Caco-2 (cell line): Measurements from ENCODE around the gene C16orf96. TPM values are rescaled to one million over a fixed set of nuclear protein-coding genes. Genes with fewer than 3 reads are reported as not detected.

Source experiments
- BruUV-seq: library from RNA; stranded (reverse); fragments of 400-500 nt; replicated peaks from 2 replicates; lab custom pipeline; 2021; lab: Mats Ljungman, UMichigan
- CTCF ChIA-PET: fragments of 300-600 bp; sonication (Branson Sonifier 250); formaldehyde crosslinking; loops from one replicate; lab custom pipeline; 2022; ENCODE audit warnings: antibody characterized with exemption; lab: Charles Lee
- POLR2A ChIA-PET: fragments of 300-600 bp; sonication (Branson Sonifier 250); formaldehyde crosslinking; loops from one replicate; lab custom pipeline; 2022; ENCODE audit warnings: antibody characterized with exemption; lab: Charles Lee
- DNase-seq, 2 experiments: peaks; one replicate each; pipeline versions ENCODE4 v3.0.0 to v3.0.0-alpha.2; 2020 to 2022
- H3K27me3 ChIP-seq: replicated peaks from 2 replicates; pipeline ENCODE4 v1.6.0; 2011; ENCODE audit warnings: low read length; ENCODE audit not compliant: control insufficient read depth, insufficient read depth
- H3K36me3 ChIP-seq: 2 replicates; pipeline ENCODE4 v1.5.1; 2011; ENCODE audit warnings: low read length; ENCODE audit not compliant: control insufficient read depth, insufficient read depth
- H3K4me1 ChIP-seq: fragments of 250-450 bp; sonication (Bioruptor Pico); 2 replicates; pipeline ENCODE4 v1.5.1; 2020; ENCODE audit warnings: mild to moderate bottlenecking
- H3K4me3 ChIP-seq: 2 replicates; pipeline ENCODE4 v1.5.1; 2011; ENCODE audit warnings: low read depth, mild to moderate bottlenecking, control low read depth, low read length
- H3K9me3 ChIP-seq: fragments of 250-450 bp; sonication (Bioruptor Pico); 2 replicates; pipeline ENCODE4 v1.5.1; 2020; ENCODE audit warnings: mild to moderate bottlenecking, moderate library complexity
- H3K27ac Mint-ChIP-seq: one replicate; pipeline ENCODE4 v1.8.0; 2022; ENCODE audit warnings: mixed read lengths; ENCODE audit not compliant: unreplicated experiment
- H3K27me3 Mint-ChIP-seq: one replicate; pipeline ENCODE4 v1.8.0; 2022; ENCODE audit warnings: mixed read lengths; ENCODE audit not compliant: insufficient read depth, unreplicated experiment
- H3K36me3 Mint-ChIP-seq: one replicate; pipeline ENCODE4 v1.8.0; 2022; ENCODE audit warnings: mild to moderate bottlenecking, mixed read lengths; ENCODE audit not compliant: insufficient read depth, unreplicated experiment
- H3K4me1 Mint-ChIP-seq: one replicate; pipeline ENCODE4 v1.8.0; 2022; ENCODE audit warnings: low read depth, mixed read lengths; ENCODE audit not compliant: unreplicated experiment
- H3K4me3 Mint-ChIP-seq: one replicate; pipeline ENCODE4 v1.8.0; 2022; ENCODE audit warnings: mild to moderate bottlenecking, moderate library complexity, mixed read lengths; ENCODE audit not compliant: unreplicated experiment
- H3K9me3 Mint-ChIP-seq: one replicate; pipeline ENCODE4 v1.8.0; 2022; ENCODE audit warnings: mixed read lengths; ENCODE audit not compliant: unreplicated experiment
- intact Hi-C: fragments of 100-400 bp; cut with micrococcal nuclease; formaldehyde crosslinking; loops from one replicate; pipeline ENCODE4 v1.10.0; 2022; ENCODE audit not compliant: unreplicated experiment
- total RNA-seq: library from RNA; stranded (reverse); gene quantifications from 2 replicates; pipeline ENCODE4 v1.2.3, GENCODE V29; 2022
- TF ChIP-seq, protein P1 (sequence below), 2 experiments: fragments of 200-600 bp in 1 of 2; IDR thresholded peaks; 1 replicate in 1 of 2; 2 replicates in 1 of 2; pipeline versions ENCODE4 v1.5.1 to v1.8.0; 2011 to 2022; ENCODE audit warnings: antibody characterized with exemption in 1 of 2, control low read depth in 1 of 2, inconsistent platforms in 1 of 2, low read depth in 1 of 2, low read length in 1 of 2, mild to moderate bottlenecking in 1 of 2, moderate library complexity in 1 of 2; ENCODE audit not compliant: insufficient read depth in 1 of 2, severe bottlenecking in 1 of 2, unreplicated experiment in 1 of 2

C16orf96 gene
- total RNA-seq, 1 experiment from 2014 or later, result 0.11 TPM

DNA sequence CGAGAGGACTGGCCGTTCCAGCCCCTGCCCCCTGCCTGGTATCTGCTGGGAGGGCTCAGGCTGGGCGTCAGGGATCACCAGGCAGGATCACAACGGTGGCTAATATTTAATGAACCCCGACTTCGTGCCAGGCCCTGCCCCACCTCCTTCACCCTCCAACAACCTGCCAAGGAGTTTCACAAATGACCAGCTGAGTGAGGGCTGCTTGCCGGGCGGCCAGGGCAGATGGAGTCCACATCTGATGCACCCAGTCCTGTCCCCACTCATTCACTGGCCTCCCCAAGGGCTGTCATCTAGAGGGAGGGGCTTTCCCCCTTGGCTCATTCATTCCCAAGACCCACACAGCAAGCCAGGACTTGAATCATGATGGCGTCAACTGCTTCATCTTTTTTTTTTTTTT lies 41.0 kb downstream of the C16orf96 start:
- POLR2A ChIA-PET, result no interaction called here
- BruUV-seq, result no TSS peak
- H3K9me3 ChIP-seq, result no peaks in the 10 kb centered on the region
- TF ChIP-seq, protein P1, sequence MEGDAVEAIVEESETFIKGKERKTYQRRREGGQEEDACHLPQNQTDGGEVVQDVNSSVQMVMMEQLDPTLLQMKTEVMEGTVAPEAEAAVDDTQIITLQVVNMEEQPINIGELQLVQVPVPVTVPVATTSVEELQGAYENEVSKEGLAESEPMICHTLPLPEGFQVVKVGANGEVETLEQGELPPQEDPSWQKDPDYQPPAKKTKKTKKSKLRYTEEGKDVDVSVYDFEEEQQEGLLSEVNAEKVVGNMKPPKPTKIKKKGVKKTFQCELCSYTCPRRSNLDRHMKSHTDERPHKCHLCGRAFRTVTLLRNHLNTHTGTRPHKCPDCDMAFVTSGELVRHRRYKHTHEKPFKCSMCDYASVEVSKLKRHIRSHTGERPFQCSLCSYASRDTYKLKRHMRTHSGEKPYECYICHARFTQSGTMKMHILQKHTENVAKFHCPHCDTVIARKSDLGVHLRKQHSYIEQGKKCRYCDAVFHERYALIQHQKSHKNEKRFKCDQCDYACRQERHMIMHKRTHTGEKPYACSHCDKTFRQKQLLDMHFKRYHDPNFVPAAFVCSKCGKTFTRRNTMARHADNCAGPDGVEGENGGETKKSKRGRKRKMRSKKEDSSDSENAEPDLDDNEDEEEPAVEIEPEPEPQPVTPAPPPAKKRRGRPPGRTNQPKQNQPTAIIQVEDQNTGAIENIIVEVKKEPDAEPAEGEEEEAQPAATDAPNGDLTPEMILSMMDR (IDR thresholded peaks at IDR 0.05; ENCODE audit: insufficient read depth in 1 of 2, low read depth in 1 of 2, low read length in 1 of 2, severe bottlenecking in 1 of 2, unreplicated experiment in 1 of 2), result no peak
- no peaks in the 10 kb centered on the region for H3K4me1 ChIP-seq
- no peak for DNase-seq
- CTCF ChIA-PET, result no interaction called here
- H3K4me3 Mint-ChIP-seq, result no peak overlapping the region
- H3K27ac Mint-ChIP-seq, result no peak overlapping the region
- peaks cover 5% of the 10 kb centered on the region for H3K36me3 Mint-ChIP-seq
- H3K36me3 ChIP-seq, result no peaks in the 10 kb centered on the region
- no peaks in the 10 kb centered on the region for H3K27me3 ChIP-seq
- no peak overlapping the region for H3K4me3 ChIP-seq
- intact Hi-C loops, result no loop called here
- peaks cover 3% of the 10 kb centered on the region for H3K27me3 Mint-ChIP-seq
- H3K9me3 Mint-ChIP-seq, result no peaks in the 10 kb centered on the region
- H3K4me1 Mint-ChIP-seq, result no peaks in the 10 kb centered on the region

- DNase-seq, result no peak
- Histone ChIP-seq H3K9me3 (no peaks in the 10 kb centered on the region), H3K27me3 (no peaks in the 10 kb centered on the region), H3K36me3 (no peaks in the 10 kb centered on the region), H3K4me1 (no peaks in the 10 kb centered on the region), H3K4me3 (no peak overlapping the region)
- intact Hi-C loops, result no loop called here
- Mint-ChIP-seq H3K27ac (no peak overlapping the region), H3K9me3 (no peaks in the 10 kb centered on the region), H3K27me3 (peaks cover 3% of the 10 kb centered on the region), H3K4me3 (no peak overlapping the region), H3K36me3 (peaks cover 5% of the 10 kb centered on the region), H3K4me1 (no peaks in the 10 kb centered on the region)
- TF ChIP-seq, protein P1 (IDR thresholded peaks at IDR 0.05; ENCODE audit: insufficient read depth in 1 of 2, low read depth in 1 of 2, low read length in 1 of 2, severe bottlenecking in 1 of 2, unreplicated experiment in 1 of 2), result no peak
- ChIA-PET CTCF (interaction anchor here (0.7 kb wide), 1 partner anchor 25 kb away, joined by 3 read pairs; the partner anchor contains the start of gene MGRN1), POLR2A (no interaction called here)
- no TSS peak for BruUV-seq
Measured at GRCh38 chr16:4599037-4599436, 42.9 kb downstream of the C16orf96 start.

DNA sequence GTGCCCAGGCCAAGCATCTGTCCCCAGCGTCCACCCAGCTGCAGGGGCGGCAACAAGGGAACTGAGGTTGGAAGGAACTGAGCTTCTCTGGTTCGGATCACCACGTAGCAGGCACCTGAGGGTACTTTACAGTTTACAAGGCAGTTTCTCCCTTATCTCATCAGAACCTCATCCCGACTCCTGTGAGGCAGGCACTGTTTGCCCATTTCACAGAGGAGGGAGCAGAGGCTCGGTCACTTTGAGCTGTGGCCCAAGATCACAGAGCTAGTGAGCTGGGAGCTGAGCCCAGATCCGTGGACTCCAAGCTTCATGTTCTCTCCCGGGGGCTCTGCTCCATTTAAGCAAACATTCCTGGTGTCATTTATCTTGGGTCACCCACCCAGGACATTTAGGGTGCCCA lies 43.4 kb downstream of the C16orf96 start:
- Mint-ChIP-seq H3K9me3 (no peaks in the 10 kb centered on the region), H3K4me3 (no peak overlapping the region), H3K4me1 (no peaks in the 10 kb centered on the region), H3K36me3 (peaks cover 5% of the 10 kb centered on the region), H3K27me3 (peaks cover 3% of the 10 kb centered on the region), H3K27ac (no peak overlapping the region)
- no TSS peak for BruUV-seq
- POLR2A ChIA-PET, result no interaction called here
- Histone ChIP-seq H3K27me3 (no peaks in the 10 kb centered on the region), H3K4me3 (no peak overlapping the region), H3K36me3 (no peaks in the 10 kb centered on the region), H3K4me1 (no peaks in the 10 kb centered on the region), H3K9me3 (no peaks in the 10 kb centered on the region)
- CTCF ChIA-PET, result interaction anchor here (0.7 to 1.0 kb wide), 2 partner anchors 17 to 25 kb away, joined by 3 read pairs; partner anchors contain the start of gene MGRN1
- DNase-seq, result no peak
- intact Hi-C loops, result no loop called here
- TF ChIP-seq, protein P1 (IDR thresholded peaks at IDR 0.05; ENCODE audit: insufficient read depth in 1 of 2, low read depth in 1 of 2, low read length in 1 of 2, severe bottlenecking in 1 of 2, unreplicated experiment in 1 of 2), result no peak
